ENCODE results near the gene CA10. TPM values are rescaled to one million over a fixed set of nuclear protein-coding genes. Genes with fewer than 3 reads are reported as not detected.
A peak's percentile ranks its signal among the peaks of the same experiment; 100 is the strongest.

Gene CA10
- total RNA-seq, 1 experiment from 2014 or later: not detected

GRCh38 chr17:51647826-51648225, 510.7 kb downstream of the CA10 start:
- H3K9me3 ChIP-seq (replicated peaks): no peaks in the 10 kb centered on the region
- no peaks in the 10 kb centered on the region for H3K36me3 ChIP-seq
- no peak overlapping the region for H3K4me3 ChIP-seq
- no peaks in the 10 kb centered on the region for H3K27me3 ChIP-seq
- H3K27ac ChIP-seq: no peak overlapping the region
- no peaks in the 10 kb centered on the region for H3K4me1 ChIP-seq
- DNase-seq: no peak

- Histone ChIP-seq H3K36me3 (no peaks in the 10 kb centered on the region), H3K27me3 (no peaks in the 10 kb centered on the region), H3K4me1 (no peaks in the 10 kb centered on the region), H3K27ac (no peak overlapping the region), H3K9me3 (replicated peaks) (no peaks in the 10 kb centered on the region), H3K4me3 (no peak overlapping the region)
- DNase-seq: no peak
Observed at GRCh38 chr17:51647067-51647466, 511.4 kb downstream of the CA10 start.

DNA sequence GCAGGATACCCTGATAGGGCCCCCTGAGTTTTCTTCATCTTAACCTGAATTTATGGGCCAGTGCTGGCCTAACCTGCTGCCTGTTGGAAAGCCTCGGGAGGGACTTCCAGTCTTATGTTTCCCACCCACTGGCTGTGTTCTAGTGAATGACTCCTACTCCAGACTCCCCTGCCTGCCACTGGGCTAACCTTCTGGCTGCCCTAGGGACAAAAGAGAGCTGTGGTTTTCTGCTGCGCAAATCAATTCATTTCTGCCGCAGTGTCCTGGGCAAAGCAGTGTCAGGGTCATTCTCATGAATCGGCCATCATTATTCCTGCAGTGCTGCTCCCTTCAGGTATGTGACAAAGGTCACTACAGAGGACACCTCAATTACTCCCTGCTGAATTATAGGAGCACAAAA, 512.0 kb downstream of the CA10 start:
- no peaks in the 10 kb centered on the region for H3K4me1 ChIP-seq
- no peaks in the 10 kb centered on the region for H3K9me3 ChIP-seq (replicated peaks)
- DNase-seq: no peak
- H3K4me3 ChIP-seq: no peak overlapping the region
- no peak overlapping the region for H3K27ac ChIP-seq
- no peaks in the 10 kb centered on the region for H3K36me3 ChIP-seq
- no peaks in the 10 kb centered on the region for H3K27me3 ChIP-seq

- no peak for DNase-seq
- no peaks in the 10 kb centered on the region for H3K4me1 ChIP-seq
- no peak overlapping the region for H3K27ac ChIP-seq
- H3K27me3 ChIP-seq: no peaks in the 10 kb centered on the region
- H3K36me3 ChIP-seq: no peaks in the 10 kb centered on the region
- no peaks in the 10 kb centered on the region for H3K9me3 ChIP-seq (replicated peaks)
- H3K4me3 ChIP-seq: no peak overlapping the region
Observed at GRCh38 chr17:51645056-51645455, 513.5 kb downstream of the CA10 start.

- Histone ChIP-seq H3K9me3 (replicated peaks) (no peaks in the 10 kb centered on the region), H3K27me3 (no peaks in the 10 kb centered on the region), H3K36me3 (no peaks in the 10 kb centered on the region), H3K4me1 (no peaks in the 10 kb centered on the region), H3K4me3 (no peak overlapping the region), H3K27ac (no peak overlapping the region)
- no peak for DNase-seq
Observed at GRCh38 chr17:51643702-51644490, 514.6 kb downstream of the CA10 start.

- Histone ChIP-seq H3K36me3 (no peaks in the 10 kb centered on the region), H3K4me1 (no peaks in the 10 kb centered on the region), H3K9me3 (replicated peaks) (no peaks in the 10 kb centered on the region), H3K27me3 (no peaks in the 10 kb centered on the region), H3K4me3 (no peak overlapping the region), H3K27ac (no peak overlapping the region)
- no peak for DNase-seq
Observed at GRCh38 chr17:51642029-51642428, 516.5 kb downstream of the CA10 start.

GRCh38 chr17:51640108-51640622, 518.3 kb downstream of the CA10 start:
- peak in 1 of 2 experiments; percentile 50 for DNase-seq
- no peaks in the 10 kb centered on the region for H3K27me3 ChIP-seq
- no peaks in the 10 kb centered on the region for H3K4me1 ChIP-seq
- H3K4me3 ChIP-seq: no peak overlapping the region
- no peaks in the 10 kb centered on the region for H3K36me3 ChIP-seq
- no peak overlapping the region for H3K27ac ChIP-seq
- H3K9me3 ChIP-seq (replicated peaks): no peaks in the 10 kb centered on the region

DNA sequence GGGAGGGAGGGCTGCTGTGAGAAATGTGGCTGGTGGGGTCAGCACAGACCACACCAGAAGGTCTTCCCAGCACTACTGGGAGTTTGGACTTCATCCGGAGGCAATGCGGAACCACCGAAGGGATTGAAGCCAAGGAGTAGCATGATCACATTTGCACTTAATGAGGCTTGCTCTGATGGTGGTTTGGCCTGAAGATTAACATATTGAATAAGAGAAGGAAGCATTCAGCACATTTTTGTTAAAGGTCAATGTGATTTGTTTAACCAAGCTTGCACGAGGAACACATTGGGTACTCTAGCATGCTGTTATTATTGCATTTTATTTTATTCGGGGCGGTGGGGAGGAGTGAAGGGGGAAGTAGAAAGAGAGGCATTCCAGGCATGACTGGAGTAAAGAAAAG, 519.5 kb downstream of the CA10 start:
- H3K4me3 ChIP-seq: no peak overlapping the region
- H3K36me3 ChIP-seq: no peaks in the 10 kb centered on the region
- H3K9me3 ChIP-seq (replicated peaks): no peaks in the 10 kb centered on the region
- no peaks in the 10 kb centered on the region for H3K4me1 ChIP-seq
- H3K27ac ChIP-seq: no peak overlapping the region
- no peaks in the 10 kb centered on the region for H3K27me3 ChIP-seq
- DNase-seq: no peak

- Histone ChIP-seq H3K4me3 (no peak overlapping the region), H3K9me3 (replicated peaks) (no peaks in the 10 kb centered on the region), H3K4me1 (no peaks in the 10 kb centered on the region), H3K27me3 (no peaks in the 10 kb centered on the region), H3K27ac (no peak overlapping the region), H3K36me3 (no peaks in the 10 kb centered on the region)
- DNase-seq: no peak
Observed at GRCh38 chr17:51636291-51636690, 522.2 kb downstream of the CA10 start.

DNA sequence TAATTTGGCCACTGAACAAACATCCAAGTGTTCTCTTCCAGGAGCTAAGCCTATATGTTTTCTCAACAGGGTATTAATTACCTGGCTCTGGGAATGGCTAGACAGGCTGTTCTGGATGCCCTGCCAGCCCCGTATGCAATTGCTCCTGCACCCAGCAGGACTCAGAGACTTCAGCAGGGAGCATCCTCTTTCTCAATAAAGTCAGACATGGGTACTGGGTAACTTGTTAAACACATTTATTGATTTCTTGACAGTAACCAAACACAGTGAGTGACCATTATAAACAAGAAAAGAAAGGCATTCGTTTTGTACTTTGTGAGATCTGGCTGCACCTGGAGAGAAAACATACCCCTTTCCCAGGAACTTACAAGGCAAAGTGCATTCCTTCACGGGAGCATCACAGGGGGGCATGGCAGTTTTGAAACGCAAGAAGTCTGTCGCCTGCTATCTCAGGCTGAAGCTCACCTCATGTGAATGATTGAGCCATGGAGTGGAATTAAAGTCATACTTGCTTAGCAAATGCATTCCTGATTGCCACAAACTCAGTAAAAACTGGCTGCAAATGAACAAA, 528.3 kb downstream of the CA10 start:
- Histone ChIP-seq H3K4me1 (no peaks in the 10 kb centered on the region), H3K36me3 (no peaks in the 10 kb centered on the region), H3K27me3 (no peaks in the 10 kb centered on the region), H3K27ac (no peak overlapping the region), H3K4me3 (no peak overlapping the region), H3K9me3 (replicated peaks) (no peaks in the 10 kb centered on the region)
- no peak for DNase-seq

DNA sequence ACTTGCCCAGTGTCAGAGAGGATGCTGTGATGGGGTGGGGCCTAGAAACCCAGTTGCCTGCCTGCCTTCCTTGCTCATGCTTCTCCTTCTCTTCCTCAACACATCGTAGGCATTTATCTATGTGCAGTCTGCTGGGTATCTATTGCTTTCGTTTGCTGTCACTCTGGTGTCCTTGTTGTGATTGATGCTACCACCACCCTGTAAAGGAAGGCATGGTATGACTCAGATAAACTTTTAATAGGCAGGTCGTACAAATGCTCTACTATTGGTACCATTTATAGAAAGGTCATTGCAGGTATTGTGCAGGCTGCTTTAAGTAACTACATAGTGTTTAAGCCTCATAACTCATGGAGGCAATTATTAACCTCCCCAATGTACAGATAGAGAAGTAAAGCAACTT, 529.3 kb downstream of the CA10 start:
- H3K9me3 ChIP-seq (replicated peaks): no peaks in the 10 kb centered on the region
- no peak overlapping the region for H3K4me3 ChIP-seq
- no peak for DNase-seq
- no peaks in the 10 kb centered on the region for H3K36me3 ChIP-seq
- H3K4me1 ChIP-seq: no peaks in the 10 kb centered on the region
- H3K27ac ChIP-seq: no peak overlapping the region
- no peaks in the 10 kb centered on the region for H3K27me3 ChIP-seq

GRCh38 chr17:51627779-51628178, 530.7 kb downstream of the CA10 start:
- no peaks in the 10 kb centered on the region for H3K4me1 ChIP-seq
- no peaks in the 10 kb centered on the region for H3K36me3 ChIP-seq
- no peak for DNase-seq
- no peaks in the 10 kb centered on the region for H3K9me3 ChIP-seq (replicated peaks)
- H3K4me3 ChIP-seq: no peak overlapping the region
- no peak overlapping the region for H3K27ac ChIP-seq
- H3K27me3 ChIP-seq: no peaks in the 10 kb centered on the region

DNA sequence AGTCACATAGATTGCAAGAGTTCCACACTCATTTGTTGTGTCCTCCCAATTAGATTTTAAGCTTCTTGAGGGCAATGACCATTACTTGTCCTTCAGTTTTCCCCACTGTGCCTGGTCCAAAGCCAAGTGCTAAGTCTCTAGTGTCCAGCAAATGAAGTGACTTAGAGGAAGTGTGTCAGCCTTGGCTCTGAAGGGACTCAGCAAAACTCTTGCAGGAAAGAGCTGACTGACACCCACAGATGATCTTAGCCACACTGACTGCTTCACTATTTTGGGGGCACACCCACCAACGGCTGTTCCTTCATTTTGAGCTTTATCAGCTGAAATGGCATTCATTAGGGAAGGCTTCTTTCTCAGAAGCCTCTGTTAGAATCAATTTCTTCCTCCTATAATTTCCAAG, 540.0 kb downstream of the CA10 start:
- Histone ChIP-seq H3K27me3 (no peaks in the 10 kb centered on the region), H3K4me1 (peaks cover 16% of the 10 kb centered on the region), H3K36me3 (no peaks in the 10 kb centered on the region), H3K4me3 (no peak overlapping the region), H3K9me3 (replicated peaks) (no peaks in the 10 kb centered on the region), H3K27ac (peak overlapping the region; percentile 79)
- peak; percentile 55 to 75 for DNase-seq

DNA sequence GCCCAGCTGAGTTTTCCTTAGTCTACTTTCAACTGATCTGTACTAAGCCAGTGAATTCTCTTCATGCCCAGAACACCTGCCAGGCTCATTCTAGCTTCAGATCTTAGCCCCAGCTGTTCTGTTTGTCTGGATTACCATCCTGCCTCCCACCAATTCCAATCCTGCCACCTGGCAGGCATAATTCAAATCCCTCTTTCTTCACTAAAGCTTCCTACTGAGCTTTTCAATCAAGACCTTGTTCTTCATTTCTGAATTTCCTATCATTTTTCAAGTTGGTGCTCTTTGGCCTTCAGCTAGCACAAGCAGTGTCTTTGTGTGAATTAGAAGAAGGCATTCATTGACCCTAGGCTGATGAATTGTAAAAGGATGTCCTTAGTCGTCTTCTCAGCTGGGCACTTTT, 540.5 kb downstream of the CA10 start:
- Histone ChIP-seq H3K4me3 (no peak overlapping the region), H3K27ac (peak overlapping the region; percentile 79)
- DNase-seq: peak; percentile 62 to 90

GRCh38 chr17:51613255-51613654, 545.3 kb downstream of the CA10 start:
- H3K4me3 ChIP-seq: no peak overlapping the region
- no peak overlapping the region for H3K27ac ChIP-seq
- no peaks in the 10 kb centered on the region for H3K9me3 ChIP-seq (replicated peaks)
- DNase-seq: no peak
- no peaks in the 10 kb centered on the region for H3K36me3 ChIP-seq
- no peaks in the 10 kb centered on the region for H3K27me3 ChIP-seq
- peaks cover 8% of the 10 kb centered on the region for H3K4me1 ChIP-seq

More for the DNA sequence above, 540.5 kb downstream of the CA10 start:
- Histone ChIP-seq H3K27me3 (no peaks in the 10 kb centered on the region), H3K9me3 (replicated peaks) (no peaks in the 10 kb centered on the region), H3K4me1 (peaks cover 16% of the 10 kb centered on the region), H3K36me3 (no peaks in the 10 kb centered on the region)

- H3K27ac ChIP-seq: no peak overlapping the region
- peaks cover 5% of the 10 kb centered on the region for H3K4me1 ChIP-seq
- no peak overlapping the region for H3K4me3 ChIP-seq
- no peaks in the 10 kb centered on the region for H3K27me3 ChIP-seq
- no peaks in the 10 kb centered on the region for H3K36me3 ChIP-seq
- no peaks in the 10 kb centered on the region for H3K9me3 ChIP-seq (replicated peaks)
- DNase-seq: no peak
Observed at GRCh38 chr17:51612692-51613091, 545.8 kb downstream of the CA10 start.

All from SJCRH30 (cell line).